ENCODE measurements around the gene SF3A1.

DNA sequence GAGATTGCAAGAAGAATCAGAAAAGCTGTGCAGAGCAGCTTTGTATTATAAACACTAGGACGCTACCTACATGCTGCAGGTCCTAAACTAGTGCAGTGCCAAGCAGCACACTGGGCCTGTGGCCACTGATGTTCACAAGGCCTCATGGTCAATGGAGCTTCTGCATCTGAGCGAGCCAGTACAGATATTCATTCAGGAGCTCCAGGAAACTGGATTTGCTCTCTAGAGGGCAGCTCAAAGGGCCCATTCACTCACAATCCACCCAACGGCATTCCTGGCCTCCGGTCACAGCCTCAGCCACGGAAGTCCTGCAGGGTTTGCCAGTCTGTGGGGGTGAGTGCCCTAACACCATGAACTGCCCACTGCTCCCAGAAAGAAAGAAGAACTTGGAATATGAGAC is 24.1 kb downstream of the SF3A1 start:
- TF ChIP-seq, protein P1, sequence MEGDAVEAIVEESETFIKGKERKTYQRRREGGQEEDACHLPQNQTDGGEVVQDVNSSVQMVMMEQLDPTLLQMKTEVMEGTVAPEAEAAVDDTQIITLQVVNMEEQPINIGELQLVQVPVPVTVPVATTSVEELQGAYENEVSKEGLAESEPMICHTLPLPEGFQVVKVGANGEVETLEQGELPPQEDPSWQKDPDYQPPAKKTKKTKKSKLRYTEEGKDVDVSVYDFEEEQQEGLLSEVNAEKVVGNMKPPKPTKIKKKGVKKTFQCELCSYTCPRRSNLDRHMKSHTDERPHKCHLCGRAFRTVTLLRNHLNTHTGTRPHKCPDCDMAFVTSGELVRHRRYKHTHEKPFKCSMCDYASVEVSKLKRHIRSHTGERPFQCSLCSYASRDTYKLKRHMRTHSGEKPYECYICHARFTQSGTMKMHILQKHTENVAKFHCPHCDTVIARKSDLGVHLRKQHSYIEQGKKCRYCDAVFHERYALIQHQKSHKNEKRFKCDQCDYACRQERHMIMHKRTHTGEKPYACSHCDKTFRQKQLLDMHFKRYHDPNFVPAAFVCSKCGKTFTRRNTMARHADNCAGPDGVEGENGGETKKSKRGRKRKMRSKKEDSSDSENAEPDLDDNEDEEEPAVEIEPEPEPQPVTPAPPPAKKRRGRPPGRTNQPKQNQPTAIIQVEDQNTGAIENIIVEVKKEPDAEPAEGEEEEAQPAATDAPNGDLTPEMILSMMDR (IDR thresholded peaks at IDR 0.05; ENCODE audit: low read length): no peak
- TF ChIP-seq EZH2phosphoT487 (IDR thresholded peaks at IDR 0.05; ENCODE audit: low read length): no peak
